ENCODE measurements around the gene PLEKHA6.

Gene PLEKHA6

DNA sequence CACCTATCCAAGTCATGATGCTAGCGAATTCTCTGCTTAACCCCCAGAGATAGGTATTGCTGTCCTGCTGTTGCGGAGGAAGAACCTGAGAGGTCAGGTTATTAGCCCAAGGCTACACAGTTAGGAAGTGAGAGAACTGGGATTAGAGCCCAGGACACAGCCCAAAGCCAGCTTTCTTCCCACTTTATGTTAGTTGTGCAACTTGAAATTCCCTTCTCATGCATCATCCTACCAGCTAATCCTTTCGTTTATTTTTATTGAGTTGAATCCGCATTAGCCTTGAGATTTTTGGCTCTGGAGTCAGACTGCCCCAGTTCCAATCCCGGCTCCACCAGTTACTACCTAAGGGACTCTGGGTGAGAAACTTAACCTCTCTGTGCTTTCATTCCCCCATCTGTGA lies 65.4 kb downstream of the PLEKHA6 start:
- no peaks in the 10 kb centered on the region for H3K36me3 Mint-ChIP-seq (ENCODE audit: low read depth)
- intact Hi-C loops (cut with micrococcal nuclease), result no loop called here
- peaks cover 11% of the 10 kb centered on the region for H3K27me3 Mint-ChIP-seq
- no peak overlapping the region for H3K27ac Mint-ChIP-seq
- H3K4me1 Mint-ChIP-seq (ENCODE audit: low read depth), result peaks cover 17% of the 10 kb centered on the region
- H3K9me3 Mint-ChIP-seq, result no peaks in the 10 kb centered on the region
- H3K4me3 Mint-ChIP-seq, result no peak overlapping the region

GRCh38 chr1:204293605-204294337 lies 66.0 kb downstream of the PLEKHA6 start:
- Mint-ChIP-seq H3K4me3 (no peak overlapping the region), H3K4me1 (ENCODE audit: low read depth) (peaks cover 23% of the 10 kb centered on the region), H3K27me3 (peaks cover 11% of the 10 kb centered on the region), H3K27ac (no peak overlapping the region), H3K9me3 (no peaks in the 10 kb centered on the region), H3K36me3 (ENCODE audit: low read depth) (no peaks in the 10 kb centered on the region)
- intact Hi-C loops (cut with micrococcal nuclease), result no loop called here

DNA sequence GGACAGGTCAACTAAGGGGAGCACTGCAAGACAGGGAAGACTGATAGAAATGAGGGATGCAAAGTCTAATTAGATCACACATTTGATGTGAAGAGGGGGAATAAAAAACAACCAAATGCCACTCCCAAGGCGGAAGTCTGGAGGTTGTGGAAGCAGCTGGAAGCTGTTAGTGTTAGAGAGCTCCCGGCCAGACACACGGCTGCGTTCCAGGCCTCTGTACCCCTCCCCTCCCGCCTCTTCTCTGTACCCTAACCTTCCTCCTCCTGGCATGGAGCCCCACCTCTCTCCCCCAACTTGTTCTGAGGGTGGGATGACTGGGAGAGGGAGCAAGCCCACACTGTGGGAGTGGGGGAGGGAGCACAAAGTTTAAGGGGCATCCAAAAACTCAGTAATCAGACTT lies 67.0 kb downstream of the PLEKHA6 start:
- H3K36me3 Mint-ChIP-seq (ENCODE audit: low read depth), result no peaks in the 10 kb centered on the region

DNA sequence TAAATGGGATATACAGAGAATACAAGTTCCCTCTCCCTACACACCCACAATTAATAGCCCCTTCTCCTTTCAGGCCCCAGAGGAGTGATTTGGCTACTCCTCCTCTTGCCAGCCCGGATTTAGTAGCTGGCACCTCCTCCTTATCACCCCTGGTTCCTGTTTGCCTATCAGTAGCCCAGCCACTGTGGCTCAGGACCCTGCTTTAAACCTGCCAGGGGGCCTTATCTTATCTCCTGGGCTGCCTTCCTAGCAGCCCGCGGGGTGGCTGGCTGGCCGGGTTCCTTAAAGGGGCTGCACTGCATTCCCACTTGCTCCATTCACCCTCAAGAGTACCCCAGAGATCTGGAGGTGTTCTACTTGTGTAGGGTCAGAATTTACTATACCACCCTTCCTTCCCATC lies 70.4 kb downstream of the PLEKHA6 start:
- no peak overlapping the region for H3K4me3 Mint-ChIP-seq
- H3K36me3 Mint-ChIP-seq (ENCODE audit: low read depth), result no peaks in the 10 kb centered on the region
- intact Hi-C loops (cut with micrococcal nuclease), result no loop called here
- no peaks in the 10 kb centered on the region for H3K9me3 Mint-ChIP-seq
- no peak overlapping the region for H3K27ac Mint-ChIP-seq
- H3K4me1 Mint-ChIP-seq (ENCODE audit: low read depth), result peaks cover 43% of the 10 kb centered on the region
- H3K27me3 Mint-ChIP-seq, result peaks cover 3% of the 10 kb centered on the region

More for the DNA sequence above, 67.0 kb downstream of the PLEKHA6 start:
- Mint-ChIP-seq H3K4me3 (no peak overlapping the region), H3K27me3 (peaks cover 11% of the 10 kb centered on the region), H3K9me3 (no peaks in the 10 kb centered on the region), H3K4me1 (ENCODE audit: low read depth) (peaks cover 34% of the 10 kb centered on the region), H3K27ac (no peak overlapping the region)
- intact Hi-C loops (cut with micrococcal nuclease), result no loop called here

GRCh38 chr1:204288021-204288588 lies 71.6 kb downstream of the PLEKHA6 start:
- Mint-ChIP-seq H3K9me3 (no peaks in the 10 kb centered on the region), H3K4me1 (ENCODE audit: low read depth) (peaks cover 49% of the 10 kb centered on the region), H3K36me3 (ENCODE audit: low read depth) (no peaks in the 10 kb centered on the region), H3K27ac (peak overlapping the region; percentile 92), H3K4me3 (no peak overlapping the region), H3K27me3 (peaks cover 3% of the 10 kb centered on the region)
- intact Hi-C loops (cut with micrococcal nuclease), result no loop called here

GRCh38 chr1:204287466-204287891 lies 72.2 kb downstream of the PLEKHA6 start:
- peaks cover 3% of the 10 kb centered on the region for H3K27me3 Mint-ChIP-seq
- no peaks in the 10 kb centered on the region for H3K9me3 Mint-ChIP-seq
- H3K4me3 Mint-ChIP-seq, result peak overlapping the region; percentile 76
- H3K27ac Mint-ChIP-seq, result peak overlapping the region; percentile 92
- no peaks in the 10 kb centered on the region for H3K36me3 Mint-ChIP-seq (ENCODE audit: low read depth)
- peaks cover 55% of the 10 kb centered on the region for H3K4me1 Mint-ChIP-seq (ENCODE audit: low read depth)
- intact Hi-C loops (cut with micrococcal nuclease), result no loop called here

- intact Hi-C loops (cut with micrococcal nuclease), result no loop called here
- peaks cover 59% of the 10 kb centered on the region for H3K4me1 Mint-ChIP-seq (ENCODE audit: low read depth)
- H3K27ac Mint-ChIP-seq, result peak overlapping the region; percentile 92
- H3K4me3 Mint-ChIP-seq, result peak overlapping the region; percentile 76
- H3K27me3 Mint-ChIP-seq, result peaks cover 3% of the 10 kb centered on the region
- H3K36me3 Mint-ChIP-seq (ENCODE audit: low read depth), result no peaks in the 10 kb centered on the region
- no peaks in the 10 kb centered on the region for H3K9me3 Mint-ChIP-seq
These were observed 72.8 kb downstream of the PLEKHA6 start for GRCh38 chr1:204286831-204287421.

- Mint-ChIP-seq H3K9me3 (no peaks in the 10 kb centered on the region), H3K27ac (peak overlapping the region; percentile 92), H3K4me1 (ENCODE audit: low read depth) (peaks cover 64% of the 10 kb centered on the region), H3K4me3 (peak overlapping the region; percentile 76), H3K27me3 (peaks cover 3% of the 10 kb centered on the region), H3K36me3 (ENCODE audit: low read depth) (no peaks in the 10 kb centered on the region)
- intact Hi-C loops (cut with micrococcal nuclease), result no loop called here
These were observed 73.4 kb downstream of the PLEKHA6 start for GRCh38 chr1:204286315-204286714.

DNA sequence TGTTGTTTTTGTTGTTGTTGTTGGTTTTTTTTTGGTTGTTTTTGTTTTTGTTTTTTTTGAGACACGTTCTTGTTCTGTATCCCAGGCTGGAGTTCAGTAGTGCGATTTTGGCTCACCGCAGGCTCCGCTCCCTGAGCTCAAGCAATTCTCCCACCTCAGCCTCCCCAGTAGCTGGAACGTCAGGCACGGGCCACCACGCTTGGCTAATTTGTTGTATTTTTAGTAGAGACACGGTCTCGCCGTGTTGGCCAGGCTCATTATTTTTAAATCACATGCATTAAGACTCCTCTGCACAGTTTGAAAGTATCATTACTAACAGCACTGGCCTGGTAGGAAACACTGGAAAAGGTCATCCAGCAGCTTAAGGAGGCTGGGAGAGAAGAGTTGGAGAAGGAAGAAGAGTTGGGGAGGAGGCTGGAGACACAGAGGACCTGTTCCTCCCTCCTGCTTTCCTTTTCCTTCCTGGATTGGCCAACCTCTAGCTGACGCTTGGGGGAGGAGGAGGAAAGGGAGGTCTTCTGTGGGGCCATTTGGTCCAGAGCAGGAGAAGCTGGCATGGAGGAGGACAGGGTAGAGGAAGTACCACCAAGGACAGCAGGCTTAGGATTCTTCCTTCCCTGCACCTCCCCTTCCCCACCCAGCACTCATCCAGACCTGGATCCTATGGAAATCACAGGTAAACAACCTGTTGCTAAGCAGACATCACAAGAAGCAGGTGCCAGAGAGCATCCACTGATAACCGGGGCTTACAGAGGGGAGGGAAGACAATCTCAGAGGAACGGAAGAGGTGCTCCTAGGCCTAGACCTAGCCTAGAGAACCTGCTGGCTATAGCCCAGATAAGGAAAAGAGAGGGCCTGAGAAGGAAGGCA lies 74.1 kb downstream of the PLEKHA6 start:
- Mint-ChIP-seq H3K27me3 (peaks cover 2% of the 10 kb centered on the region), H3K27ac (peak overlapping the region; percentile 92), H3K4me1 (ENCODE audit: low read depth) (peaks cover 67% of the 10 kb centered on the region), H3K4me3 (peak overlapping the region; percentile 76), H3K36me3 (ENCODE audit: low read depth) (no peaks in the 10 kb centered on the region), H3K9me3 (no peaks in the 10 kb centered on the region)
- intact Hi-C loops (cut with micrococcal nuclease), result no loop called here

DNA sequence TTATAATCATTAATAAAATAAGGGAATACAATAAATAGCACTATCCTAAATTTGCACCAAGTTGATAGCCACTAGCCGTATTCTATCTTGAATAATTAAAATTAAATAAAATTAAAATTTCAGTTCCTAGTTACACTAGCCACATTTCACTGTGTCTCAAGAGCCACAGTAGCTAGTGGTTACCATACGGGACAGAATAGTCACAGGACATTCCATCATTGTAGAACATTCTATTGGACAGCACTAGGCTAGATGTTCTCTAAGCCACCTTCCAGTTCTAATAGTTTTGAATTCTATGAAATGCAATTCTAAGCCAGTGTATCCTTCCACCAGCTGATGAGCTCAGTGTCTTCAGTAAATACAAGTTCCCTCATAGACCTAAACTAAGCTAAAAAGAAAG lies 74.8 kb downstream of the PLEKHA6 start:
- H3K4me1 Mint-ChIP-seq (ENCODE audit: low read depth), result peaks cover 74% of the 10 kb centered on the region
- no peaks in the 10 kb centered on the region for H3K36me3 Mint-ChIP-seq (ENCODE audit: low read depth)
- no peaks in the 10 kb centered on the region for H3K27me3 Mint-ChIP-seq
- no peak overlapping the region for H3K27ac Mint-ChIP-seq
- no peak overlapping the region for H3K4me3 Mint-ChIP-seq
- intact Hi-C loops (cut with micrococcal nuclease), result no loop called here
- no peaks in the 10 kb centered on the region for H3K9me3 Mint-ChIP-seq

- Mint-ChIP-seq H3K4me3 (no peak overlapping the region), H3K36me3 (ENCODE audit: low read depth) (no peaks in the 10 kb centered on the region), H3K27ac (no peak overlapping the region), H3K4me1 (ENCODE audit: low read depth) (peaks cover 73% of the 10 kb centered on the region), H3K9me3 (no peaks in the 10 kb centered on the region), H3K27me3 (no peaks in the 10 kb centered on the region)
- intact Hi-C loops (cut with micrococcal nuclease), result no loop called here
These were observed 75.7 kb downstream of the PLEKHA6 start for GRCh38 chr1:204283711-204284651.

DNA sequence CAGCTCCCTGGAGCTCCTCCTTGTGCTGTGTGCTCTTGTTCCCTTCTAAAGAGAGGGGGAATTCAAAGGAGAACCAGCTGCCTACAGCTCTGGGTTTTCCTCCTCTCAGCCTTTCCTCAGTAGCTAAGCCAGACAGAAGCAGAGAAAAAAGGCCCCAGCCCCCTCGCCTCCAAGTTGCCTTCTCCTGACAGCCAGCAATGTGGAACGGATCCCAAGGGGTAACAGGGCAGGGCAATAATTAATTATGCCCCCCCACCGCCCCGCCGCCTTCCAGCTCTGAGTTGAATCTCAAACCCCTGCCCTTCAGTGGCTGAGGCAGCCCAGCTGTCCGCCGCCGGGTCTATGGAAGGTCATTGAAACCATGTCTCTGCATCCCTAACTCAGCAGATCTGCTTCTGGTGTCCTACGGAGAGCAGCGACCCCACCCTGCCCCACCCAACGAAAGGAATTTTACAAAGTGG lies 76.9 kb downstream of the PLEKHA6 start:
- Mint-ChIP-seq H3K36me3 (ENCODE audit: low read depth) (no peaks in the 10 kb centered on the region), H3K4me3 (no peak overlapping the region), H3K27me3 (no peaks in the 10 kb centered on the region), H3K27ac (peak overlapping the region; percentile 50), H3K4me1 (ENCODE audit: low read depth) (peaks cover 73% of the 10 kb centered on the region), H3K9me3 (no peaks in the 10 kb centered on the region)
- intact Hi-C loops (cut with micrococcal nuclease), result no loop called here
